ENCODE data around the gene CDK5RAP1.

CDK5RAP1 gene

DNA sequence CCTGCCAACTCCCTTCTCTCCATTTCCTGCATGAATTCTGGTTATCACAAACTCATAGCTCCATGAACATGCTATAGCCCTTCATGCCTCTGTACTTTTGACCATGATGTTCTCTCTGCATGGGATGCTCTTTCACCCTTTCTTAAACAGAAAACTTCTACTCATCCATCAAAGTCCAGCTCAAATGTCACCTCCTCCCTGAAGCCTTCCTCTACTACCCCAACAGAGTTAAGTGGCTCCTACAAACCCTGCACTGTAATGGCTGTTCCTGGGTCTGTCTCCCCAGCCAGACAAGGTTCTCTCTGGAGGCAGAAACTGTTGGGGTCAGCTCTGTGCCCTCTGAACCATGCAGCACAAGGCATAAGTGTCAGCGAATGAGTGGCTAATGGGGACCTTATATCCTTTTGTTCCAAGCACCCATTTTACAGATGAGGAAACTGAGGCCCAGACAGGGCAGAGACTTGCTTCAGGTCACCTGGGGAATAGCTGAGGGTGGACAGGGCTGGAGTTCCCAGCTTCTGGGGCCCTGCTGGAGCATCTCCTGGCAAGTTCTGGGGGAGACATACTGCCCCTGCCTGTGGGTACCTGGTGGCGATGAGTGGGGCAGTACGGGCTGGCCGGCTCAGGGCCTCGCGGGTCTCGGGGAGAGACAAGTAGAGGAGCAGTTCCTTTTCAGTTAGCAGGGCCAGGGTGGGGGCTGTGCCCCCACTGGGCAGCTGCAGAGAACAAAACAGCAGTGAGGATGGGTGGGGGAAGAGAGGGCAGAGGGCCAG, 10.6 kb upstream of the CDK5RAP1 start:
- TF ChIP-seq, protein P1, sequence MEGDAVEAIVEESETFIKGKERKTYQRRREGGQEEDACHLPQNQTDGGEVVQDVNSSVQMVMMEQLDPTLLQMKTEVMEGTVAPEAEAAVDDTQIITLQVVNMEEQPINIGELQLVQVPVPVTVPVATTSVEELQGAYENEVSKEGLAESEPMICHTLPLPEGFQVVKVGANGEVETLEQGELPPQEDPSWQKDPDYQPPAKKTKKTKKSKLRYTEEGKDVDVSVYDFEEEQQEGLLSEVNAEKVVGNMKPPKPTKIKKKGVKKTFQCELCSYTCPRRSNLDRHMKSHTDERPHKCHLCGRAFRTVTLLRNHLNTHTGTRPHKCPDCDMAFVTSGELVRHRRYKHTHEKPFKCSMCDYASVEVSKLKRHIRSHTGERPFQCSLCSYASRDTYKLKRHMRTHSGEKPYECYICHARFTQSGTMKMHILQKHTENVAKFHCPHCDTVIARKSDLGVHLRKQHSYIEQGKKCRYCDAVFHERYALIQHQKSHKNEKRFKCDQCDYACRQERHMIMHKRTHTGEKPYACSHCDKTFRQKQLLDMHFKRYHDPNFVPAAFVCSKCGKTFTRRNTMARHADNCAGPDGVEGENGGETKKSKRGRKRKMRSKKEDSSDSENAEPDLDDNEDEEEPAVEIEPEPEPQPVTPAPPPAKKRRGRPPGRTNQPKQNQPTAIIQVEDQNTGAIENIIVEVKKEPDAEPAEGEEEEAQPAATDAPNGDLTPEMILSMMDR (IDR thresholded peaks at IDR 0.05; ENCODE audit: low read depth, low read length), result no peak
- DNase-seq (ENCODE audit: extremely low read depth, low read depth), result no peak

DNA sequence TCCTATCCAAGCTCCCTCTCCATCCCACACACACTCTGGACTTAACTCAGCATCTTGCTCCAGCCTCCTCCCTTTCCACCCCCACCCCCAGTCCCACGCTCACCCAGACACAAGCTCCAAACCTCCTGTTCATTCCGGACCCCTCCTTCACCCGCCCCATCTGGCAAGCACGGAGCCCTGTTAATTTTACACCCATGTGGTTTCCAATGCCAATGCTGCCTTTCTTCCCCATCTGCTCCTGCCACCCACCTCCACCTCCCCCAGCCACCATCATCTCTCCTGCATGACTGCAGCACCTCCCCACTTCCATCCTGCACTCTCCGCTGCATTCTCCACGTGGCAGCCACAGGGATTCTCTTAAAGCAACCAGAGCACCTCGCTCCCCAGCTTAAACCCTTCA, 9.9 kb upstream of the CDK5RAP1 start:
- TF ChIP-seq, protein P1 (IDR thresholded peaks at IDR 0.05; ENCODE audit: low read depth, low read length), result no peak
- DNase-seq (ENCODE audit: extremely low read depth, low read depth), result no peak

DNA sequence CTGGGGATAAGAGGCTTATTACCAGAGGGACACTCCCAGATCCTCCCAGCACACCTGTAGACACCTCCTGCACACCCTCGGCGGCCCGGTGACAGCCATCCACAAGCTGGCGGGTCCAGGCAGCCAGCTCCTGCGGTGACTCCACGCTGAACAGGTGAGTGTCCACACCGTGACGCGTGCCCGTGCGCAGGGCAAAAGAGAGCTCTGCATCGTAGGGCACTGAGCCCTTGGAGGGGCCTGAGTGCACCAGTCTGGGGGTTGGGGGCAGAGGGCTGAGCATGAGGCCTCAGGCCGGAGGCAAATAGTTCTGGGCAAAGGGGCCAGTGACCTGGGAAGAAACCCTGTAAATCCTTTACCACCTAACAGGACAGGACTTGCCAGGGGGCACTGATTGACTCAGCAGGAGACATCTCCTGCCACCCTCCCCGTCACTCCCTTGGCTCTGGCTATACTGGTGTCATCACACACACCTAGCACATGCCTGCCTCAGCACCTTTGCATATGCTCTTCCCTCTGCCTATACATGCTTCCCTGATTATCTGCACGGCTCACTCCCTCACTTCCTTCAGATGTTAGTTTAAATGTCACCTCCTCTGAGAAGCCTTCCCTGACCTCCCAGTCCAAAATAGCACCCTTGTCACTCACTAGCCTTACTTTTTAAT, 8.9 kb upstream of the CDK5RAP1 start:
- TF ChIP-seq, protein P1 (IDR thresholded peaks at IDR 0.05; ENCODE audit: low read depth, low read length), result no peak
- DNase-seq (ENCODE audit: extremely low read depth, low read depth), result no peak

DNA sequence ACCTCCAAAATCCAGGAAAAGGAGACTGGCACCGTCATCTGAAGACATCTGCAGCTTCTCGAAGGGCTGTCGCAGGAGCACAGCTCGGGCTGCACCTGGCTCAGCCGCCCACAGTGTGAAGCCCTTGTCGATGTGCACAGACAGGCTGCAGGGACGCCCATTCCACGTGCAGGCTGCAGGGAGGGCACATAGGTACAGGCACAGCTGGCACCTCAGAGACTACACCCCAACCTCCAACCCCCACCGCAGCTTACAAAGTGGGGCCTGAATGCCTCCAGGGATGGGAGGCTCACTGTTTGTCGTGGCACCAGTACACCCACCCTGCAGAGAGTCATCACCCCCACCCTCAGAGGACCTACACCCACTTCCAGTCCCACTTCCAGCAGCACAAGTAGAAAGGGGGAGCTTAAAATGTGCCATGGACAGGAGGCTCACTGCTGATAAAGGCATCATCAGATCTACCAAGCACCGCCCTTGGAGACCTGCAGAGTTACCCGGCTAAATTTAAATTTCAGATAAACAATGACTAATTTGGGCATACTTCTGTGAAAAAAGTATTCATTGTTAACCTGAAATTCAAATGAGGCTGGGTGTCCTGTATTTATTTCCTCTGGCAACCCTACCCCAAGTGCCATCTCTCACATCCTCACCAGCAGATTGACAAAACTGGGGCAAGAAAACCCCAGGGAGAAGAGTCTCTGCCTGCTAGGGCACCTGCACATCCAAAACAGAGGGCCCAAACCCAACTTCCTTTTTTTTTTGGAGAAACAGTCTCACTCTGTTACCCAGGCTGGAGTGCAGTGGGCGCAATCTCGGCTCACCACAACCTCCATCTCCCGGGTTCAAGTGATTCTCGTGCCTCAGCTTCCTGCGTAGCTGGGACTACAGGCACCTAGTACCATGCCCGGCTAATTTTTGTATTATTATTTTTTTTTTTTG, 7.7 kb upstream of the CDK5RAP1 start:
- DNase-seq (ENCODE audit: extremely low read depth, low read depth), result no peak
- TF ChIP-seq, protein P1 (IDR thresholded peaks at IDR 0.05; ENCODE audit: low read depth, low read length), result no peak

DNA sequence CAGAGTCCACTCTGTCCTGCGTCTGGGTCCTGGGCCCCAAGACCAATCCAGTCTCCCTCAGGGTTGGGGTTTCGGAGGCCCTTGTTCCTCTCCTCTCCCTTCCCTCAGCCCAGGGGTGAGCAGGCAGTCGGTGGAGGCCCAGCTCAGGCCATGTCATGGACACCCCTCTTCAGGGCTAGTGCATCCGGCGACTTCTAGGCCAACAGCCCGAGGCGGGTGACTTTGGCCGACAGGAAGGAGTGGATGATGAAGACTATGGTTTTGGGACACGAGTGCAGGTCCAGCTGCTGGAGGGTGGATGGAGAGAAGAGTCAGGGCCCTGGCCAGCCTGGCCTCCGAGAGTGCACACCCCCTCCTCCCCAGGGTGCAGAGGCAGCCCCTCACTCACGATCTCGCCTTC, 7.0 kb upstream of the CDK5RAP1 start:
- TF ChIP-seq, protein P1 (IDR thresholded peaks at IDR 0.05; ENCODE audit: low read depth, low read length), result no peak
- no peak for DNase-seq (ENCODE audit: extremely low read depth, low read depth)

DNA sequence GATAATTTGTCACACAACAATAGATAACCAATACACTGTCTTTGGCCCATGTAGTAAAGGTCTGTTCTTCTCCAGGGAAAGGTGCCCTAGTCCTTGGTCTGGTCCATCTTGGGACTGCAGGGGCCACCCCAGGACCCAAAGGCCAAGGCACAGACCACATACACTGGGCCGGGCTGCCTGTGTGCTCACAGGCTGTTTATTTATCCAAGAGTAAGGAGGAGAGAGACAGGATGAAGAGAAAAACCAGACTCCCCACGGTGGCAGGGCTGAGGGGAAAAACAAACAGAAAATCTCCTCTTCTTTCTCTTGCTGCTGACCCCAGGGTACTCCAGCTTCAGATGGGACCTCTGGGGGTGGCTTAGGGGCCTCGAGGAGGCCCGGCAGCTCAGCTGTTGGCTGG, 6.5 kb upstream of the CDK5RAP1 start:
- TF ChIP-seq, protein P1 (IDR thresholded peaks at IDR 0.05; ENCODE audit: low read depth, low read length), result no peak
- DNase-seq (ENCODE audit: extremely low read depth, low read depth), result no peak

Data from AG09319 (cell line).